ENCODE measurements around the gene FCHSD2. TPM values are rescaled to one million over a fixed set of nuclear protein-coding genes. Genes with fewer than 3 reads are reported as not detected.
A peak's percentile ranks its signal among the peaks of the same experiment; 100 is the strongest.

Gene FCHSD2
- total and polyA plus RNA-seq, 2 of the 13 experiments (the other 11 are each of a cell fraction or from before 2014, with no cell fraction given): 20.5 to 24.8 TPM

DNA sequence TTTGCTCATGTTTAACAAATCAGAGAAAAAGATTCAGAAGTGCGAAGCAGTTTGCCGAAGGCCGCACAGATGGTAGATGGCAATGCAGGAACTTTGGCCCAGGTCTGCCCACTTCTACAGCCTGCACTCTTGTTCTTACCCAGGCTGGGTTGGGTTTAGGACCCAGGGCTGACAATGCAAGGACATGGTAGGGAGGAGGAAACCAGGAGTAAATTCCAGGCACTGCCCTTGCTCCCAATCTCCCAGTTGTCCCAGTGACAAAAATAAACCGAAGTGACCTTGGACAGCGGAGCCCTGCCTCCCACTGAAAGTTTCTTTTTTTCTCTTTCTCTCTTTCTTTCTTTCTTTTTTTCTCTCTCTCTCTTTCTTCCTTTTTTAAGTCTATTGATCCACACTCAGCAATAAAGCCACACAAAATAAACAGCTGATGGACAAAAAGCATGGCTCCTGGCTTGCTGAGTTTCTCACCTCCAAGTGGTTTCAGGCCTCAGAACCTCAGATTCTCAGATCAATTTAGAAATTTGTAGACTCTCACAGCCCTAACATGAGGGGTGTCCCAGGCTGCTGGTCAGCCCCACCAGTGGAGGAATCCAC lies 33.5 kb upstream of the FCHSD2 start (continued):
- TF ChIP-seq RARG (CRISPR knock-in tag; IDR thresholded peaks at IDR 0.05; ENCODE audit: low read depth): no peak
- peak; percentile 71 for TF ChIP-seq TBX2 (CRISPR knock-in tag; IDR thresholded peaks at IDR 0.05; ENCODE audit: borderline replicate concordance)
- peak; percentile 64; the same call in 1 of the 2 replicates for TF ChIP-seq MED13 (CRISPR knock-in tag; IDR thresholded peaks at IDR 0.05)
- no peak for TF ChIP-seq NAIF1 (CRISPR knock-in tag; IDR thresholded peaks at IDR 0.05; ENCODE audit: borderline replicate concordance)
- no peak for TF ChIP-seq MYPOP (CRISPR knock-in tag; IDR thresholded peaks at IDR 0.05)
- no peak for TF ChIP-seq ZNF746 (CRISPR knock-in tag; IDR thresholded peaks at IDR 0.05)
- no peak for TF ChIP-seq ZNF496 (CRISPR knock-in tag; IDR thresholded peaks at IDR 0.05; ENCODE audit: insufficient replicate concordance)
- no peak for TF ChIP-seq IKZF1 (IDR thresholded peaks at IDR 0.05)
- no peak for TF ChIP-seq NFYB (CRISPR knock-in tag; IDR thresholded peaks at IDR 0.05)
- no peak for TF ChIP-seq EZH2 (conservative IDR thresholded peaks at IDR 0.05; ENCODE audit: low read depth, low read length)
- TF ChIP-seq, protein P1, sequence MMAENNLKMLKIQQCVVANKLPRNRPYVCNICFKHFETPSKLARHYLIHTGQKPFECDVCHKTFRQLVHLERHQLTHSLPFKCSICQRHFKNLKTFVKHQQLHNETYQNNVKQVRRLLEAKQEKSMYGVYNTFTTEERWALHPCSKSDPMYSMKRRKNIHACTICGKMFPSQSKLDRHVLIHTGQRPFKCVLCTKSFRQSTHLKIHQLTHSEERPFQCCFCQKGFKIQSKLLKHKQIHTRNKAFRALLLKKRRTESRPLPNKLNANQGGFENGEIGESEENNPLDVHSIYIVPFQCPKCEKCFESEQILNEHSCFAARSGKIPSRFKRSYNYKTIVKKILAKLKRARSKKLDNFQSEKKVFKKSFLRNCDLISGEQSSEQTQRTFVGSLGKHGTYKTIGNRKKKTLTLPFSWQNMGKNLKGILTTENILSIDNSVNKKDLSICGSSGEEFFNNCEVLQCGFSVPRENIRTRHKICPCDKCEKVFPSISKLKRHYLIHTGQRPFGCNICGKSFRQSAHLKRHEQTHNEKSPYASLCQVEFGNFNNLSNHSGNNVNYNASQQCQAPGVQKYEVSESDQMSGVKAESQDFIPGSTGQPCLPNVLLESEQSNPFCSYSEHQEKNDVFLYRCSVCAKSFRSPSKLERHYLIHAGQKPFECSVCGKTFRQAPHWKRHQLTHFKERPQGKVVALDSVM (CRISPR knock-in tag; IDR thresholded peaks at IDR 0.05): no peak
- TF ChIP-seq, protein P2, sequence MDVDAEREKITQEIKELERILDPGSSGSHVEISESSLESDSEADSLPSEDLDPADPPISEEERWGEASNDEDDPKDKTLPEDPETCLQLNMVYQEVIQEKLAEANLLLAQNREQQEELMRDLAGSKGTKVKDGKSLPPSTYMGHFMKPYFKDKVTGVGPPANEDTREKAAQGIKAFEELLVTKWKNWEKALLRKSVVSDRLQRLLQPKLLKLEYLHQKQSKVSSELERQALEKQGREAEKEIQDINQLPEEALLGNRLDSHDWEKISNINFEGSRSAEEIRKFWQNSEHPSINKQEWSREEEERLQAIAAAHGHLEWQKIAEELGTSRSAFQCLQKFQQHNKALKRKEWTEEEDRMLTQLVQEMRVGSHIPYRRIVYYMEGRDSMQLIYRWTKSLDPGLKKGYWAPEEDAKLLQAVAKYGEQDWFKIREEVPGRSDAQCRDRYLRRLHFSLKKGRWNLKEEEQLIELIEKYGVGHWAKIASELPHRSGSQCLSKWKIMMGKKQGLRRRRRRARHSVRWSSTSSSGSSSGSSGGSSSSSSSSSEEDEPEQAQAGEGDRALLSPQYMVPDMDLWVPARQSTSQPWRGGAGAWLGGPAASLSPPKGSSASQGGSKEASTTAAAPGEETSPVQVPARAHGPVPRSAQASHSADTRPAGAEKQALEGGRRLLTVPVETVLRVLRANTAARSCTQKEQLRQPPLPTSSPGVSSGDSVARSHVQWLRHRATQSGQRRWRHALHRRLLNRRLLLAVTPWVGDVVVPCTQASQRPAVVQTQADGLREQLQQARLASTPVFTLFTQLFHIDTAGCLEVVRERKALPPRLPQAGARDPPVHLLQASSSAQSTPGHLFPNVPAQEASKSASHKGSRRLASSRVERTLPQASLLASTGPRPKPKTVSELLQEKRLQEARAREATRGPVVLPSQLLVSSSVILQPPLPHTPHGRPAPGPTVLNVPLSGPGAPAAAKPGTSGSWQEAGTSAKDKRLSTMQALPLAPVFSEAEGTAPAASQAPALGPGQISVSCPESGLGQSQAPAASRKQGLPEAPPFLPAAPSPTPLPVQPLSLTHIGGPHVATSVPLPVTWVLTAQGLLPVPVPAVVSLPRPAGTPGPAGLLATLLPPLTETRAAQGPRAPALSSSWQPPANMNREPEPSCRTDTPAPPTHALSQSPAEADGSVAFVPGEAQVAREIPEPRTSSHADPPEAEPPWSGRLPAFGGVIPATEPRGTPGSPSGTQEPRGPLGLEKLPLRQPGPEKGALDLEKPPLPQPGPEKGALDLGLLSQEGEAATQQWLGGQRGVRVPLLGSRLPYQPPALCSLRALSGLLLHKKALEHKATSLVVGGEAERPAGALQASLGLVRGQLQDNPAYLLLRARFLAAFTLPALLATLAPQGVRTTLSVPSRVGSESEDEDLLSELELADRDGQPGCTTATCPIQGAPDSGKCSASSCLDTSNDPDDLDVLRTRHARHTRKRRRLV (CRISPR knock-in tag; IDR thresholded peaks at IDR 0.05): peak; percentile 64; the same call in 1 of the 2 replicates
- TF ChIP-seq ELF4 (CRISPR knock-in tag; IDR thresholded peaks at IDR 0.05; ENCODE audit: borderline replicate concordance): no peak
- no peak; the same call in 1 of the 2 replicates for TF ChIP-seq BRD4 (CRISPR knock-in tag; IDR thresholded peaks at IDR 0.05)
- TF ChIP-seq ZNF296 (CRISPR knock-in tag; conservative IDR thresholded peaks at IDR 0.05): no peak
- no peak for TF ChIP-seq ZNF460 (CRISPR knock-in tag; IDR thresholded peaks at IDR 0.05; ENCODE audit: borderline replicate concordance)
- no peak for TF ChIP-seq ZFP62 (CRISPR knock-in tag; IDR thresholded peaks at IDR 0.05)
- TF ChIP-seq ZNF766 (CRISPR knock-in tag; IDR thresholded peaks at IDR 0.05; ENCODE audit: borderline replicate concordance): no peak
- TF ChIP-seq ZNF749 (CRISPR knock-in tag; IDR thresholded peaks at IDR 0.05; ENCODE audit: borderline replicate concordance): no peak
- TF ChIP-seq NCOA1 (CRISPR knock-in tag; IDR thresholded peaks at IDR 0.05): no peak
- no peak; the same call in 1 of the 2 replicates for TF ChIP-seq HOXA5 (CRISPR knock-in tag; IDR thresholded peaks at IDR 0.05)
- peak; percentile 84 for TF ChIP-seq PHF21A (CRISPR knock-in tag; IDR thresholded peaks at IDR 0.05)
- TF ChIP-seq MAF1 (CRISPR knock-in tag; IDR thresholded peaks at IDR 0.05; ENCODE audit: borderline replicate concordance): no peak
